Gastroesophageal sphincter (tissue), 4 donors: Measurements from ENCODE around the gene ANXA11. TPM values are rescaled to one million over a fixed set of nuclear protein-coding genes. Genes with fewer than 3 reads are reported as not detected.
"Not testable (repeated sequence)": the region's sequence is repeated elsewhere in the genome, so short reads cannot be mapped to it uniquely, and the experiment has no call there.

Experiments used
- ATAC-seq: fragments of 150-250 bp; one replicate; pipeline ENCODE4 v1.9.1; 2016; ENCODE audit warnings: mild to moderate bottlenecking, moderate library complexity
- H3K27ac ChIP-seq, 4 donors: fragments of 200-600 bp; sonication (generic) in 3 of 4; 1 replicate in 3 of 4; 2 replicates in 1 of 4; pipeline ENCODE4 v1.5.1; 2016 to 2019
- H3K27me3 ChIP-seq: fragments of 200-600 bp; sonication (generic); one replicate; pipeline ENCODE4 v1.5.1; 2019
- H3K36me3 ChIP-seq, 2 donors: fragments of 200-600 bp; sonication (generic); one replicate each; pipeline ENCODE4 v1.5.1; 2019; ENCODE audit warnings: control low read depth in 1 of 2
- H3K4me1 ChIP-seq, 3 donors: fragments of 200-600 bp; sonication (generic); 1 replicate in 2 of 3; 2 replicates in 1 of 3; pipeline ENCODE4 v1.5.1; 2016 to 2019; ENCODE audit warnings: control low read depth in 2 of 3
- H3K4me3 ChIP-seq, 2 donors: fragments of 200-600 bp; sonication (generic); one replicate each; pipeline ENCODE4 v1.5.1; 2019; ENCODE audit warnings: mild to moderate bottlenecking in 1 of 2, moderate library complexity in 1 of 2
- H3K9me3 ChIP-seq, 3 donors: fragments of 200-600 bp; sonication (generic); one replicate each; pipeline ENCODE4 v1.5.1; 2017 to 2019; ENCODE audit warnings: control low read depth in 2 of 3
- CTCF ChIP-seq, 4 experiments: fragments of 200-600 bp in 2 of 4; fragments of 450-650 bp in 2 of 4; sonication (generic) in 1 of 4; IDR thresholded peaks; one replicate each; pipeline ENCODE4 v1.5.1; 2017 to 2019; ENCODE audit warnings: antibody characterized with exemption in 4 of 4, mild to moderate bottlenecking in 2 of 4, moderate library complexity in 2 of 4
- EP300 ChIP-seq: sonication (generic); formaldehyde crosslinking; IDR thresholded peaks from one replicate; pipeline ENCODE4 v1.6.1; 2017; ENCODE audit warnings: antibody characterized with exemption, mild to moderate bottlenecking
- POLR2A ChIP-seq, 2 donors: fragments of 450-650 bp; IDR thresholded peaks; one replicate each; pipeline ENCODE4 v1.6.1; 2017; ENCODE audit warnings: antibody characterized with exemption in 2 of 2, mild to moderate bottlenecking in 2 of 2, moderate library complexity in 1 of 2
- POLR2AphosphoS5 ChIP-seq: sonication (generic); formaldehyde crosslinking; IDR thresholded peaks from one replicate; pipeline ENCODE4 v1.6.1; 2017; ENCODE audit warnings: antibody characterized with exemption
- WGBS, 2 donors: methylation state at CpG; one replicate each; pipeline ENCODE4 v1.1.5; 2018; ENCODE audit warnings: low coverage in 1 of 2; 5-methylcytosine and 5-hydroxymethylcytosine counted together
- total RNA-seq, 4 donors: library from RNA; depleted of rRNA; stranded (reverse); fragments of >200 nt; gene quantifications; one replicate each; pipeline ENCODE4 v1.1.0, GENCODE V29; 2016

The ANXA11 gene
- total RNA-seq, 4 donors from 2014 or later, result 117 to 225 (median 162) TPM

GRCh38 chr10:80204677-80205476, 460 bp downstream of the ANXA11 start:
- Histone ChIP-seq H3K4me3 (peak overlapping the region; percentile 50 to 99), H3K27me3 (no peaks in the 10 kb centered on the region), H3K9me3 (no peaks in the 10 kb centered on the region), H3K36me3 (no peaks in the 10 kb centered on the region), H3K27ac (peak overlapping the region; percentile 80 to 100 (median 96)), H3K4me1 (peaks cover 5 to 91% (median 55%) of the 10 kb centered on the region in 3 donors)
- TF ChIP-seq POLR2A (IDR thresholded peaks at IDR 0.05), result no peak
- peak in 1 of 4 experiments; percentile 13 for TF ChIP-seq CTCF (IDR thresholded peaks at IDR 0.05)
- 0% methylated on average over 4 of the region's 66 CpGs; no CpG with 5 or more reads in 1 of the 2 donors for WGBS, 2 donors
- peak; percentile 29 for ATAC-seq

GRCh38 chr10:80203835-80204676, 1.3 kb downstream of the ANXA11 start:
- H3K4me1 ChIP-seq, result peaks cover 5 to 91% (median 58%) of the 10 kb centered on the region in 3 donors
- H3K27ac ChIP-seq, result peak overlapping the region; percentile 80 to 100 (median 96)
- 0 to 11% methylated on average over 3 of the region's 11 CpGs for WGBS, 2 donors
- ATAC-seq, result no peak
- H3K4me3 ChIP-seq, result peak overlapping the region; percentile 50 to 99
- no peaks in the 10 kb centered on the region for H3K27me3 ChIP-seq
- TF ChIP-seq POLR2AphosphoS5 (no peak), POLR2A (IDR thresholded peaks at IDR 0.05) (no peak), CTCF (IDR thresholded peaks at IDR 0.05) (no peak), EP300 (no peak)
- no peaks in the 10 kb centered on the region for H3K9me3 ChIP-seq
- H3K36me3 ChIP-seq, result no peaks in the 10 kb centered on the region

DNA sequence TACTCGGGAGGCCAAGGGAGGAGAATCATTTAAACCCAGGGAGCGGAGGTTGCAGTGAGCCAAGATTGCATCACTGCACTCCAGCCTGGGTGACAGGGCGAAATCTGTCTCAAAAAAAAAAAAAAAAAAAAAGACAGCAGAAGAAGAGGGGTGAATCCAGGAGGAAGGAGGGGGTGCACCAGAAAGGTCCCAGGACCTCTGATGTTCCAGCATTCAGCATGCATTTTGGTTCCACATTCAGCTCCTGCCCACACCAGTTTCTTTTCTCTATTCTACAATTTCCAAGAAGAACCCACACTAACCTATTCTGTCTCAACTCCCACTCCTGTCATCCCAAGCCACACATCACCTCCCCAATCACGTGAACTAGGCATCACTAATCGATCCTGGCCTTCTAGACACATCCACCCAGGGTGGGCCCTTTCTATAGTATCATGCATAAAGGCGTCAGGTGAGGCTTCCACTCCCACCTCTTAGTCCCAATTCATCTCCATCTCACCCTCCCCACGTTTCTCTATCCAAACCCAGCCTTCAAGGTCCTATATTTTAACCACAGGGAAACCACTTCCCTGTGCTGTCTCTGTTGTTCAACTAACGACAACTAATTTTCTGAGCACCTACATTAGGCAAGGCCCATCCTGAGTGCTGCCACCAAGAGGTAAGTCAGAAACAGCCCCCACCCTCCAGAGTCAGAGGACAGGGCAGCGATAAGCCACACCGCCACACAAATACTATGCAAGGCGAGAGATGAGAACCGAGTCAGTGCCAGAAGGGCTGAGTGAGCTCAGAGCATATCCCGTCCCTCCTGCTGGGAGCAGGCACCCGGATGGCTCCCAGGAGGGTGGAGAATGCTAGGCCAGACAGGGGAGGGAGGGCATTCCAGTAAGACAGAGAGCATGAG, 2.2 kb downstream of the ANXA11 start:
- no peaks in the 10 kb centered on the region for H3K36me3 ChIP-seq
- no peaks in the 10 kb centered on the region for H3K9me3 ChIP-seq
- H3K4me1 ChIP-seq, result peaks cover 5 to 91% (median 58%) of the 10 kb centered on the region in 3 donors
- peak in 1 of 2 donors; percentile 46 for TF ChIP-seq POLR2A (IDR thresholded peaks at IDR 0.05)
- TF ChIP-seq CTCF (IDR thresholded peaks at IDR 0.05), result peak in 1 of 4 experiments; percentile 41
- TF ChIP-seq EP300, result no peak
- peak; percentile 93 for TF ChIP-seq POLR2AphosphoS5
- 26 to 27% methylated on average over 8 to 10 of the region's 14 CpGs for WGBS, 2 donors
- H3K27me3 ChIP-seq, result no peaks in the 10 kb centered on the region
- ATAC-seq, result peak; percentile 60
- H3K27ac ChIP-seq, result peak overlapping the region; percentile 80 to 100 (median 96)
- peak overlapping the region; percentile 50 to 99 for H3K4me3 ChIP-seq

DNA sequence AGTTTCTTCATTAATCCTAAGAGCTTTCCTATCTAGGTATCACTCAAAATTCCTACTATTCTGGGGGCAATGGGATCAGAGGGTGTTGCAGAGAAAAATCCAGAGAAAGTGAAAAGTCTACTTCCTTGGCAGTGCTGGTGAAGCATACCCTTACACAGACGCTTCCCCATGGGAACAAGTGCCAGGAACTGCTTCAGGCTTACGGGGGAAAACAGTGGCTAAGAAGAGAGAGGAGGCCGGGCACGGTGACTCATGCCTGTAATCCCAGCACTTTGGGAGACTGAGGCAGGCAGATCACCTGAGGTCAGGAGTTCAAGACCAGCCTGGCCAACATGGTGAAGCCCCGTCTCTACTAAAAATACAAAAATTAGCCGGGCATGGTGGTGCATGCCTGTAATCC, 2.8 kb downstream of the ANXA11 start:
- peaks cover 6 to 91% (median 57%) of the 10 kb centered on the region in 3 donors for H3K4me1 ChIP-seq
- H3K27ac ChIP-seq, result peak overlapping the region in 3 of 4 donors; percentile 71 to 100 (median 96)
- not testable (repeated sequence) for ATAC-seq, H3K36me3 ChIP-seq, H3K9me3 ChIP-seq, H3K27me3 ChIP-seq, H3K4me3 ChIP-seq
- WGBS, 2 donors, result 20 to 31% methylated on average over 3 to 5 of the region's 6 CpGs
